Tibial nerve (tissue), 4 donors: Measurements from ENCODE around the gene TP63. TPM values are rescaled to one million over a fixed set of nuclear protein-coding genes. Genes with fewer than 3 reads are reported as not detected.

Experiments
- DNase-seq, 2 donors: peaks; one replicate each; pipeline ENCODE4 v3.0.0-alpha.2; 2019; ENCODE audit warnings: low spot score in 2 of 2
- H3K27ac ChIP-seq, 4 donors: fragments of 200-600 bp; sonication (generic) in 3 of 4; one replicate each; pipeline ENCODE4 v1.5.1; 2017 to 2019; ENCODE audit warnings: mild to moderate bottlenecking in 1 of 4
- H3K27me3 ChIP-seq, 2 donors: fragments of 200-600 bp; sonication (generic) in 1 of 2; one replicate each; pipeline versions ENCODE4 v1.5.1 to v1.6.0; 2017 to 2019
- H3K36me3 ChIP-seq, 3 donors: fragments of 200-600 bp; sonication (generic); one replicate each; pipeline ENCODE4 v1.5.1; 2018 to 2019
- H3K4me1 ChIP-seq, 4 donors: fragments of 200-600 bp; sonication (generic) in 3 of 4; one replicate each; pipeline ENCODE4 v1.5.1; 2017 to 2019
- H3K4me3 ChIP-seq, 4 donors: fragments of 200-600 bp; sonication (generic) in 3 of 4; one replicate each; pipeline ENCODE4 v1.5.1; 2017 to 2019; ENCODE audit warnings: mild to moderate bottlenecking in 1 of 4, moderate library complexity in 1 of 4
- H3K9me3 ChIP-seq, 4 donors: fragments of 200-600 bp; sonication (generic) in 3 of 4; one replicate each; pipeline ENCODE4 v1.5.1; 2017 to 2019
- EP300 ChIP-seq, 2 donors: sonication (generic); formaldehyde crosslinking; IDR thresholded peaks; one replicate each; pipeline ENCODE4 v1.6.1; 2017; ENCODE audit warnings: antibody characterized with exemption in 2 of 2, mild to moderate bottlenecking in 1 of 2
- POLR2A ChIP-seq, 2 donors: fragments of 450-650 bp; IDR thresholded peaks; one replicate each; pipeline ENCODE4 v1.6.1; 2017; ENCODE audit warnings: antibody characterized with exemption in 2 of 2, mild to moderate bottlenecking in 2 of 2, moderate library complexity in 2 of 2
- WGBS, 2 donors: methylation state at CpG; one replicate each; pipeline ENCODE4 v1.1.5; 2018; 5-methylcytosine and 5-hydroxymethylcytosine counted together
- total RNA-seq, 4 donors: library from RNA; depleted of rRNA; stranded (reverse); fragments of >200 nt; gene quantifications; one replicate each; pipeline ENCODE4 v1.1.0, GENCODE V29; 2016
- TF ChIP-seq, protein P1 (sequence below), 5 experiments: fragments of 200-600 bp in 3 of 5; fragments of 450-650 bp in 2 of 5; sonication (generic) in 3 of 5; IDR thresholded peaks; one replicate each; pipeline ENCODE4 v1.5.1; 2016 to 2019; ENCODE audit warnings: antibody characterized with exemption in 5 of 5, mild to moderate bottlenecking in 3 of 5, moderate library complexity in 2 of 5

TP63 gene
- total RNA-seq, 4 donors from 2014 or later = 1.7 to 7.5 (median 4.2) TPM; not detected in 1

DNA sequence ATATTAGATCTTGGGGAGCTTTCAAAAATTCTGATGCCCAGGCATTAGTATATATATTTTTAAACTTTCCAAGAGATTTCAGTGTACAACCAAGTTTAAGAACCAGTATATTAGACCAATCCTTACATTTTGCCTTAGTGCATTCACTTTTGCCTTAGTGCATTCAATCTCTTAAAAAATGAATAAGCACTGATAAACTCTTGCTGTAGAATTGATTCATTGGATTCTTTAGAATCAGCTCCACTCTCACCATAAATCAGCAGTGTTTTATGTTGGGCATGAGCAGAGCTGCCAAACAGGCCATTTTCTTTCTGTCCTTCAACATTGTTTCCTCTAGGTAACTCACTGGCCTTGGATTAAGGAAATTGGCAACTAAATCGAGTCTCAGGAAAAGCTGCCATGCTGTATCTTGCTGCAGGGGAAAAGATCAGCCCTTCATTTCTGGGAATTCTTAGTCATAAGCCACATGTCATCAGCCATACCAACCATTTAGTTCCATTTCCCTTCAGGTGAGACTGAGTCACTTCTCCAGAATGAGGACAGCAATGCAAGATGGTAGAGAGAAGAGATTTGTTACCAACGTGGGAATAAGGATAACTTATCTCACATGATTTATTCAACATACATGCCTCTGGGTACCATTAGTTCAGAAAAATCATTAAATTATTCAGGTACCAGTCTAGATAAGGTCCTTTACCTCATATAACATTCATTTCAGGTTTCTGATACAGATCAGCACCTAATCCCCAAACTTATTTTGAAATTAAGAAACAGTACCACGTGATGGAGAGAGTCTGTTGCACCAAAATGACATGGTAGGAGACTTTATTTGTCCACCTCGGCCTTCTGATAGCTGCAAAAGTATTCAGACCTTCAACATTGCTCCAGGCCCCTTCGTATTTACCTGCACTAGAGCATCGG lies 297.0 kb downstream of the TP63 start:
- 85 to 86% methylated on average over 6 of the region's 6 CpGs for WGBS, 2 donors
- H3K27me3 ChIP-seq = no peaks in the 10 kb centered on the region
- no peaks in the 10 kb centered on the region for H3K36me3 ChIP-seq
- TF ChIP-seq EP300 (IDR thresholded peaks at IDR 0.05) = no peak
- no peak for TF ChIP-seq POLR2A (IDR thresholded peaks at IDR 0.05)
- TF ChIP-seq, protein P1, sequence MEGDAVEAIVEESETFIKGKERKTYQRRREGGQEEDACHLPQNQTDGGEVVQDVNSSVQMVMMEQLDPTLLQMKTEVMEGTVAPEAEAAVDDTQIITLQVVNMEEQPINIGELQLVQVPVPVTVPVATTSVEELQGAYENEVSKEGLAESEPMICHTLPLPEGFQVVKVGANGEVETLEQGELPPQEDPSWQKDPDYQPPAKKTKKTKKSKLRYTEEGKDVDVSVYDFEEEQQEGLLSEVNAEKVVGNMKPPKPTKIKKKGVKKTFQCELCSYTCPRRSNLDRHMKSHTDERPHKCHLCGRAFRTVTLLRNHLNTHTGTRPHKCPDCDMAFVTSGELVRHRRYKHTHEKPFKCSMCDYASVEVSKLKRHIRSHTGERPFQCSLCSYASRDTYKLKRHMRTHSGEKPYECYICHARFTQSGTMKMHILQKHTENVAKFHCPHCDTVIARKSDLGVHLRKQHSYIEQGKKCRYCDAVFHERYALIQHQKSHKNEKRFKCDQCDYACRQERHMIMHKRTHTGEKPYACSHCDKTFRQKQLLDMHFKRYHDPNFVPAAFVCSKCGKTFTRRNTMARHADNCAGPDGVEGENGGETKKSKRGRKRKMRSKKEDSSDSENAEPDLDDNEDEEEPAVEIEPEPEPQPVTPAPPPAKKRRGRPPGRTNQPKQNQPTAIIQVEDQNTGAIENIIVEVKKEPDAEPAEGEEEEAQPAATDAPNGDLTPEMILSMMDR (IDR thresholded peaks at IDR 0.05) = no peak
- H3K9me3 ChIP-seq = peaks cover 0 to 5% (median 0%) of the 10 kb centered on the region in 4 donors
- no peaks in the 10 kb centered on the region for H3K4me1 ChIP-seq
- no peak for DNase-seq
- H3K4me3 ChIP-seq = no peak overlapping the region
- no peak overlapping the region for H3K27ac ChIP-seq

DNA sequence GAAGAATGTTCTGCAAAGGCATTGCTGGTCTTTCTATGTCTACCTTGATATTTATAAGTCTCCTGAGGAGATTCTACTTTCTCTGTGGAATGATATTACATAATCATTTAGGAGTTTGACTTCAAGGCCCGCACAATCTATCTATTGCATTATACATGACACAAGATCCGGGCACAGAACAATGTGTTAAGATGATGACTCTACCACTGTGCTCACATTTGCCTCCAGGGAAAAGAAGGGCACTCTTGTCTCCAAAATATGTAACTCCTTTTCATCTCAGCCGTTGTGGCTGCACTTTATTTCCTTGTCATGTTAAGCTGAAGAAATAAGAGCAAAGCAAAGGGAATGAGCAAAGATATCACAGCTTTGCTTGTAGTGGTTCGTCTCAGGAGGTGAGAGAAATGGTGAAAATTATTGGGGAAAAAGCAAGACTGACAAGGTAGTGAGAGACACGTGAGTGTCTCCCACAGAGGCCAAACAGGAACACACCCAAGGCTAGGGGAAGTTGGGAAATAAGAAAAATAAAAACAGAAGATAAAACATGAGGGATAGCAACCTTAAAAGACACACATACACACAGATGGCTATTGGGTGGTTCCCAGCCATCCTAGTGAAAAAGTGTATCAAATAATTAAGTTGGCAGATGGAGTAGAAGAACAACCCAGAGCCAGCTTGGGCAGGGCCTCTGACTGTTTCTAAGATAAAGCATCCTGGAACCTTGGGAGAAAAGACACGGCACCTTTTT lies 305.2 kb downstream of the TP63 start:
- 67 to 72% methylated on average over 6 of the region's 6 CpGs for WGBS, 2 donors
- Histone ChIP-seq H3K9me3 (no peaks in the 10 kb centered on the region), H3K4me3 (no peak overlapping the region), H3K36me3 (no peaks in the 10 kb centered on the region), H3K27ac (no peak overlapping the region), H3K4me1 (no peaks in the 10 kb centered on the region), H3K27me3 (no peaks in the 10 kb centered on the region)
- no peak for DNase-seq
- TF ChIP-seq EP300 (IDR thresholded peaks at IDR 0.05) (no peak), POLR2A (IDR thresholded peaks at IDR 0.05) (no peak)
- TF ChIP-seq, protein P1 (IDR thresholded peaks at IDR 0.05) = no peak

- no peak for TF ChIP-seq POLR2A (IDR thresholded peaks at IDR 0.05)
- TF ChIP-seq EP300 (IDR thresholded peaks at IDR 0.05) = no peak
- TF ChIP-seq, protein P1 (IDR thresholded peaks at IDR 0.05) = no peak
- no peak for DNase-seq
- Histone ChIP-seq H3K27me3 (no peaks in the 10 kb centered on the region), H3K4me1 (no peaks in the 10 kb centered on the region), H3K36me3 (no peaks in the 10 kb centered on the region), H3K4me3 (no peak overlapping the region), H3K9me3 (no peaks in the 10 kb centered on the region), H3K27ac (no peak overlapping the region)
- 57 to 70% methylated on average over 7 of the region's 7 CpGs for whole genome bisulfite sequencing, 2 donors
Measured at GRCh38 chr3:189937302-189938127, 306.3 kb downstream of the TP63 start.

GRCh38 chr3:189941125-189941524 lies 309.9 kb downstream of the TP63 start:
- no peaks in the 10 kb centered on the region for H3K9me3 ChIP-seq
- no peaks in the 10 kb centered on the region for H3K4me1 ChIP-seq
- no peak overlapping the region for H3K27ac ChIP-seq
- no peaks in the 10 kb centered on the region for H3K27me3 ChIP-seq
- no peak overlapping the region for H3K4me3 ChIP-seq
- DNase-seq = no peak
- no peaks in the 10 kb centered on the region for H3K36me3 ChIP-seq
- WGBS, 2 donors = 82 to 92% methylated on average over 5 of the region's 5 CpGs
- TF ChIP-seq, protein P1 (IDR thresholded peaks at IDR 0.05) = no peak
- TF ChIP-seq POLR2A (IDR thresholded peaks at IDR 0.05) = no peak
- TF ChIP-seq EP300 (IDR thresholded peaks at IDR 0.05) = no peak
